ENCODE results near the gene ARL4C. TPM values are rescaled to one million over a fixed set of nuclear protein-coding genes. Genes with fewer than 3 reads are reported as not detected.
A peak's percentile ranks its signal among the peaks of the same experiment; 100 is the strongest.

Gene ARL4C
- total RNA-seq, 1 experiment from 2014 or later: 151 TPM

GRCh38 chr2:234517971-234518370 lies 21.1 kb upstream of the ARL4C start:
- no peaks in the 10 kb centered on the region for H3K27me3 ChIP-seq (ENCODE audit: control insufficient read depth, insufficient read depth, low read length)
- in situ Hi-C loops (cut with HindIII; ENCODE audit: low pct_unique_long_range_greater_than_20kb, low sequenced_read_pairs): no loop called here
- CTCF ChIA-PET: no interaction called here

GRCh38 chr2:234514873-234515638 lies 18.2 kb upstream of the ARL4C start:
- Histone ChIP-seq H3K9me3 (ENCODE audit: control insufficient read depth, insufficient read depth, low read depth, low read length) (no peaks in the 10 kb centered on the region), H3K27me3 (ENCODE audit: control insufficient read depth, insufficient read depth, low read length) (no peaks in the 10 kb centered on the region), H3K4me3 (ENCODE audit: low read depth in 2 of 2, low read length in 2 of 2) (no peak overlapping the region), H3K36me3 (ENCODE audit: control insufficient read depth, insufficient read depth, low read length) (no peaks in the 10 kb centered on the region), H3K27ac (ENCODE audit: low read length) (no peak overlapping the region), H3K4me1 (ENCODE audit: control insufficient read depth, insufficient read depth, low read length) (no peaks in the 10 kb centered on the region)
- no peak for TF ChIP-seq CTCF (IDR thresholded peaks at IDR 0.05)
- TF ChIP-seq TCF7L2 (IDR thresholded peaks at IDR 0.05; ENCODE audit: low read depth, low read length): no peak
- TF ChIP-seq REST (IDR thresholded peaks at IDR 0.05; ENCODE audit: insufficient read depth in 1 of 2, low read depth in 2 of 2, low read length in 1 of 2): no peak
- no peak for DNase-seq (ENCODE audit: low read depth, low spot score)
- ChIA-PET CTCF (no interaction called here), POLR2A (no interaction called here)
- peak; percentile 82 for ATAC-seq
- intact Hi-C loops (cut with micrococcal nuclease; ENCODE audit: unreplicated experiment): no loop called here
- in situ Hi-C loops (cut with HindIII; ENCODE audit: low pct_unique_long_range_greater_than_20kb, low sequenced_read_pairs): no loop called here
- no TSS peak for BruUV-seq (replicated peaks)

More at GRCh38 chr2:234517971-234518370, 21.1 kb upstream of the ARL4C start:
- Histone ChIP-seq H3K9me3 (ENCODE audit: control insufficient read depth, insufficient read depth, low read depth, low read length) (no peaks in the 10 kb centered on the region), H3K36me3 (ENCODE audit: control insufficient read depth, insufficient read depth, low read length) (no peaks in the 10 kb centered on the region), H3K4me1 (ENCODE audit: control insufficient read depth, insufficient read depth, low read length) (no peaks in the 10 kb centered on the region), H3K27ac (ENCODE audit: low read length) (no peak overlapping the region), H3K4me3 (ENCODE audit: low read depth in 2 of 2, low read length in 2 of 2) (no peak overlapping the region)
- POLR2A ChIA-PET: no interaction called here
- DNase-seq (ENCODE audit: low read depth, low spot score) (no peak), ATAC-seq (no peak)
- BruUV-seq (replicated peaks): no TSS peak
- intact Hi-C loops (cut with micrococcal nuclease; ENCODE audit: unreplicated experiment): no loop called here
- no peak for TF ChIP-seq SIN3A (IDR thresholded peaks at IDR 0.05; ENCODE audit: borderline replicate concordance, insufficient read depth, low read depth, low read length)
- TF ChIP-seq CTCF (IDR thresholded peaks at IDR 0.05): no peak
- TF ChIP-seq POLR2AphosphoS5 (IDR thresholded peaks at IDR 0.05; ENCODE audit: low read depth, low read length): no peak
- TF ChIP-seq REST (IDR thresholded peaks at IDR 0.05; ENCODE audit: insufficient read depth in 1 of 2, low read depth in 2 of 2, low read length in 1 of 2): no peak
- no peak for TF ChIP-seq TCF7L2 (IDR thresholded peaks at IDR 0.05; ENCODE audit: low read depth, low read length)

Data from Panc1 (cell line).